Skeletal muscle satellite cell (primary cell): Measurements from ENCODE around the gene EXD1.
"Not testable (repeated sequence)": the region's sequence is repeated elsewhere in the genome, so short reads cannot be mapped to it uniquely, and the experiment has no call there.

Experiments
- H3K27me3 ChIP-seq: 2 replicates; pipeline ENCODE4 v1.7.0; 2013; ENCODE audit warnings: low read length; ENCODE audit not compliant: control insufficient read depth, insufficient read depth
- H3K36me3 ChIP-seq: 2 replicates; pipeline ENCODE4 v1.7.0; 2013; ENCODE audit warnings: mild to moderate bottlenecking, control low read depth, low read length; ENCODE audit not compliant: insufficient read depth
- H3K4me1 ChIP-seq: 2 replicates; pipeline ENCODE4 v1.7.0; 2013; ENCODE audit warnings: low read length; ENCODE audit not compliant: control insufficient read depth, insufficient read depth
- H3K4me2 ChIP-seq: 2 replicates; pipeline ENCODE4 v1.7.0; 2013; ENCODE audit warnings: mild to moderate bottlenecking, low read length
- H3K4me3 ChIP-seq: 2 replicates; pipeline ENCODE4 v1.7.0; 2013; ENCODE audit warnings: low read length
- H3K9ac ChIP-seq: 2 replicates; pipeline ENCODE4 v1.7.0; 2013; ENCODE audit warnings: mild to moderate bottlenecking, low read depth, low read length, moderate library complexity
- H3K9me3 ChIP-seq: replicated peaks from 2 replicates; pipeline ENCODE4 v1.7.0; 2013; ENCODE audit warnings: mild to moderate bottlenecking, control low read depth, low read length

The EXD1 gene

DNA sequence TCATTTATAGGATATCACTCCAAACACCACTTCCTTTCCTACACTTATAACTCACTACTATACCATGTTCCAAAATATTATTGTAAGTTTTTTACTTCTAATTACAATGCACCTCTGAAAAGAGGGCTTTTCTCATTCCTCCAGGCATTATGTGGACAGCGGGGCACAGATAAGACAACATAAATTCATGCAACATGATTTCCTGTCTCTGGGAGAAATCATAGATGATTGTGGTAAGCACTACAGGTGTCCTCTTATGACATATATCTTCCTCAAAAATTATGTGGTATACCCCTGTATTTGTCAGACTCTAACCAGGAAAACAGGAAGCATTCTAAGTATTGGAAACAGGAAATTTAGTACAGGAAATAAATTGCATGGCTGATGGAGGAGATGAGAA, 68.8 kb downstream of the EXD1 start:
- no peak overlapping the region for H3K9ac ChIP-seq
- H3K4me3 ChIP-seq, result no peak overlapping the region
- no peaks in the 10 kb centered on the region for H3K36me3 ChIP-seq
- H3K4me1 ChIP-seq, result no peaks in the 10 kb centered on the region
- H3K4me2 ChIP-seq, result no peak overlapping the region
- H3K27me3 ChIP-seq, result peaks cover 10% of the 10 kb centered on the region
- H3K9me3 ChIP-seq, result no peaks in the 10 kb centered on the region

DNA sequence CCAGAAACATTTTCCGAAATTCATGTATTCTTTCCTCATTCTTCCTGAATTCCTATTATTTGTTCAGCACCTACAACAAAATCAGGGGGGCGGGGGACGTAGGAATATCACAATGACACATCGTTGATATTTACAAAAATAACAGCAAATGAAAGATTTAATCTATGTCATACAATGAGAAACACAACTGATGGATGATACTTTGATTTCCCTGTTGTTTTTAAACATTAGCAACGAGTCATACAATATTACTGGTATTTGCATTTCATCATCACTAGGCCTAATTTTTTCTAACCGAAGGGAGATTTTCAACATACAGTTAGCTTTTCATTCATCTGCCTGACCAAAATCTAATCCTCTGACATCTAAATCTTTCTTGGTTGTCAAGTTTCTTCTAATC, 69.2 kb downstream of the EXD1 start:
- Histone ChIP-seq H3K36me3 (no peaks in the 10 kb centered on the region), H3K4me1 (no peaks in the 10 kb centered on the region), H3K27me3 (peaks cover 10% of the 10 kb centered on the region), H3K4me3 (no peak overlapping the region), H3K9ac (no peak overlapping the region), H3K4me2 (no peak overlapping the region), H3K9me3 (no peaks in the 10 kb centered on the region)

- Histone ChIP-seq H3K4me1 (no peaks in the 10 kb centered on the region), H3K9ac (no peak overlapping the region), H3K9me3 (no peaks in the 10 kb centered on the region), H3K4me2 (no peak overlapping the region), H3K4me3 (no peak overlapping the region), H3K27me3 (peaks cover 5% of the 10 kb centered on the region), H3K36me3 (no peaks in the 10 kb centered on the region)
Observed at GRCh38 chr15:41160639-41161315, 69.8 kb downstream of the EXD1 start.

DNA sequence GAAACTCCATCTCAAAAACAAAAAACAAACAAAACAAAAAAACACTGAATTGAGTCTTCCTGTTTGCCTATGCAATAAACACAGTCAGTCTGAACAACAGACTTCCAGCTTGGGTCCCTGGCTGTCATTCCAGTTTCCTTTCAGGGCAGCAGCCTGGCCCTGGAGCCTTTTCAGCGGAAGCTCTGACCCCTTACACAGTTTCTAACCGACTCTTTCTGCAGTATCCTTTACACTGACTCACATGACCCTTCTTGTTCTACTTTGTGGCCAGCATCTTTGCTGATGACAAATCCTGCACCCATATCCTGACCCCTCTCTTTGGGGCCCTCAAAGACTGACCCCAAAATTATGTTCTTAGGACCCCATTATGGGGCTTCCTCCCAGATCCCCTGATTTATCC, 76.1 kb downstream of the EXD1 start:
- Histone ChIP-seq H3K9me3 (no peaks in the 10 kb centered on the region), H3K9ac (no peak overlapping the region), H3K4me3 (no peak overlapping the region), H3K4me1 (no peaks in the 10 kb centered on the region), H3K27me3 (no peaks in the 10 kb centered on the region), H3K4me2 (no peak overlapping the region), H3K36me3 (no peaks in the 10 kb centered on the region)

DNA sequence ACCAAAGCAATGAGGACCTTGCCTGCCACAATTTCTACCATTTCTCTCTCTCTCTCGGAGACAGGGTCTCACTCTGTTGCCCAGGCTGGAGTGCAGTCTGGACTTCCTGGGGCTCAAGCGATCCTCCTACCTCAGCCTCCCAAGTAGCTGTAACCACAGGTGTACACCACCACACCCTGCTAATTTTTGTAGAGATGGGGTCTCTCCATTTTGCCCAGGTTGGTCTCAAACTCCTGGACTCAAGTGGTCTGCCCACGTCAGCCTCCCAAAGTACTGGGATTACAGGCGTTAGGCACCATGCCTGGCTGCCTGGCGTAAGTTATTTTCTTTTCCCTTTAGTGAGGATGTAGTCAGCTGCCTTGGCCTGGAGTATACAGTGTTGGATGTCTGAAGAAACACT, 76.8 kb downstream of the EXD1 start:
- Histone ChIP-seq H3K36me3 (no peaks in the 10 kb centered on the region), H3K27me3 (no peaks in the 10 kb centered on the region), H3K4me3 (no peak overlapping the region), H3K4me2 (no peak overlapping the region), H3K9ac (no peak overlapping the region), H3K9me3 (no peaks in the 10 kb centered on the region), H3K4me1 (no peaks in the 10 kb centered on the region)

GRCh38 chr15:41151451-41152005, 79.0 kb downstream of the EXD1 start:
- no peak overlapping the region for H3K4me3 ChIP-seq
- H3K27me3 ChIP-seq, result no peaks in the 10 kb centered on the region
- H3K9ac ChIP-seq, result no peak overlapping the region
- no peaks in the 10 kb centered on the region for H3K9me3 ChIP-seq
- H3K36me3 ChIP-seq, result no peaks in the 10 kb centered on the region
- no peaks in the 10 kb centered on the region for H3K4me1 ChIP-seq
- H3K4me2 ChIP-seq, result no peak overlapping the region

DNA sequence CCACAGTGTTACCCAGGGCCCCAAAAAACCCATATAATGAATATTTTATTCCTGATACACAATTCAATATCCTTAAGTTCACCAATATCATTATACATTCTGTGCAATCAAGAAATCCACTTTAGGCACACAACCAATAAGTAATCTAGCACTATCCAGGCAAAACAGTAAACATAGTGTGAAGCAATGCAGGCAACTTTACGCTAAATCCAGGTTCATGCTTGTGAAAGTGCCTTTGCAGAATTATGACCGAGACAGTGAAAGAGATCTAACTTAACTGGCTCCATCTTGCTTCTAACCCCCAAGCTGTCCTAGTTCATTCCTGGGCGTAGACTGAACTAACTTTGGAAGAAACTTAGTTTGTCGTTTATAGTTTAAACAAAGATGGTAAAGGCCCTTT, 80.3 kb downstream of the EXD1 start:
- H3K9me3 ChIP-seq, result no peaks in the 10 kb centered on the region
- H3K4me2 ChIP-seq, result no peak overlapping the region
- no peak overlapping the region for H3K9ac ChIP-seq
- no peaks in the 10 kb centered on the region for H3K27me3 ChIP-seq
- no peaks in the 10 kb centered on the region for H3K4me1 ChIP-seq
- H3K4me3 ChIP-seq, result no peak overlapping the region
- no peaks in the 10 kb centered on the region for H3K36me3 ChIP-seq

- H3K4me1 ChIP-seq, result no peaks in the 10 kb centered on the region
- no peak overlapping the region for H3K4me2 ChIP-seq
- H3K9ac ChIP-seq, result no peak overlapping the region
- H3K4me3 ChIP-seq, result no peak overlapping the region
- H3K27me3 ChIP-seq, result no peaks in the 10 kb centered on the region
- H3K36me3 ChIP-seq, result no peaks in the 10 kb centered on the region
- no peaks in the 10 kb centered on the region for H3K9me3 ChIP-seq
Observed at GRCh38 chr15:41148065-41148464, 82.5 kb downstream of the EXD1 start.

GRCh38 chr15:41139619-41140018, 90.9 kb downstream of the EXD1 start:
- Histone ChIP-seq H3K27me3 (peaks cover 5% of the 10 kb centered on the region), H3K36me3 (no peaks in the 10 kb centered on the region), H3K9me3 (no peaks in the 10 kb centered on the region), H3K4me2 (no peak overlapping the region), H3K9ac (no peak overlapping the region), H3K4me3 (no peak overlapping the region), H3K4me1 (no peaks in the 10 kb centered on the region)

GRCh38 chr15:41139112-41139511, 91.4 kb downstream of the EXD1 start:
- H3K27me3 ChIP-seq, H3K36me3 ChIP-seq, H3K9ac ChIP-seq: not testable (repeated sequence)

DNA sequence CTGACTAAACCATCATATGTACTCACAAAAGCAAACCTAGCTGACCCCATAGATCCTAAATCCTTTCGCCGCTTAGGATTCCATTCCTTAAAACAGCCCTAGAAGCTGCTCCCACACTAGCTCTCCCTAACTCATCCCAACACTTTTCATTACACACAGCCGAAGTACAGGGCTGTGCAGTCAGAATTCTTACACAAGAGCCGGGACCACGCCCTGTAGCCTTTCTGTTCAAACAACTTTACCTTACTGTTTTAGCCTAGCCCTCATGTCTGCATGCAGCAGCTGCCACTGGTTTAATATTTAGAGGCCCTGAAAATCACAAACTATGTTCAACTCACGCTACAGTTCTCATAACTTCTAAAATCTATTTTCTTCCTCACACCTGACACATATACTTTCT, 95.0 kb downstream of the EXD1 start:
- H3K27me3 ChIP-seq, result peaks cover 23% of the 10 kb centered on the region
- H3K4me2 ChIP-seq, H3K9me3 ChIP-seq, H3K36me3 ChIP-seq, H3K4me3 ChIP-seq, H3K4me1 ChIP-seq, H3K9ac ChIP-seq: not testable (repeated sequence)

More at GRCh38 chr15:41139112-41139511, 91.4 kb downstream of the EXD1 start:
- not testable (repeated sequence) for H3K4me3 ChIP-seq, H3K4me2 ChIP-seq, H3K4me1 ChIP-seq, H3K9me3 ChIP-seq

GRCh38 chr15:41133454-41133853, 97.1 kb downstream of the EXD1 start:
- Histone ChIP-seq H3K4me1 (no peaks in the 10 kb centered on the region), H3K27me3 (peaks cover 23% of the 10 kb centered on the region), H3K4me3 (no peak overlapping the region), H3K9me3 (no peaks in the 10 kb centered on the region), H3K4me2 (no peak overlapping the region), H3K36me3 (no peaks in the 10 kb centered on the region), H3K9ac (no peak overlapping the region)
